SH-SY5Y (cell line): Measurements from ENCODE around the gene LACRT.

ENCODE experiments used
- GATA2 ChIP-seq: IDR thresholded peaks from 2 replicates; pipeline ENCODE4 v1.6.1; 2011; ENCODE audit warnings: mild to moderate bottlenecking, low read depth, low read length
- GATA3 ChIP-seq: IDR thresholded peaks from 2 replicates; pipeline ENCODE4 v1.6.1; 2011; ENCODE audit warnings: low read depth, mild to moderate bottlenecking, low read length, moderate library complexity

DNA sequence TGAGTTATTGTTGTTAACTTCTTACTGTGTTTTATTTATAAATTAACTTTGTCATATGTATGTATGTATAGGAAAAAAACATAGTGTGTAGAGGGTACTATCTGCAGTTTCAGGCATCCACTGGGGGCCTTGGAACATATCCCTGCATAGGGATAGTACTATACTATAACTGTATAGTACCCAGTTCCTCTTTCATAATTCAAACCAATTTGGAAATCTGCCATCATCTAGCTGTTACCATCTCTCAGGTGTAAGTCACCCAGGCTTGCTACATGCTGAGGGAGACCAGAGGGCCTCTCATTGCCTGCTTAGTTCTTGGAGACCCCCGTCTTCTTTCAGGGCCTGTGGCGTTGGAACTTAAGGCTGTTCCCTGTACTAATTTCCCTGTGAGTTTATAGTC lies 26.4 kb upstream of the LACRT start:
- no peak for TF ChIP-seq GATA3
- no peak for TF ChIP-seq GATA2
